Caco-2 (cell line): Measurements from ENCODE around the gene WDR86. TPM values are rescaled to one million over a fixed set of nuclear protein-coding genes. Genes with fewer than 3 reads are reported as not detected.

Experiments used
- BruUV-seq: library from RNA; stranded (reverse); fragments of 400-500 nt; replicated peaks from 2 replicates; lab custom pipeline; 2021; lab: Mats Ljungman, UMichigan
- CTCF ChIA-PET: fragments of 300-600 bp; sonication (Branson Sonifier 250); formaldehyde crosslinking; loops from one replicate; lab custom pipeline; 2022; ENCODE audit warnings: antibody characterized with exemption; lab: Charles Lee
- POLR2A ChIA-PET: fragments of 300-600 bp; sonication (Branson Sonifier 250); formaldehyde crosslinking; loops from one replicate; lab custom pipeline; 2022; ENCODE audit warnings: antibody characterized with exemption; lab: Charles Lee
- DNase-seq, 2 experiments: peaks; one replicate each; pipeline versions ENCODE4 v3.0.0 to v3.0.0-alpha.2; 2020 to 2022
- H3K27me3 ChIP-seq: replicated peaks from 2 replicates; pipeline ENCODE4 v1.6.0; 2011; ENCODE audit warnings: low read length; ENCODE audit not compliant: control insufficient read depth, insufficient read depth
- H3K36me3 ChIP-seq: 2 replicates; pipeline ENCODE4 v1.5.1; 2011; ENCODE audit warnings: low read length; ENCODE audit not compliant: control insufficient read depth, insufficient read depth
- H3K4me1 ChIP-seq: fragments of 250-450 bp; sonication (Bioruptor Pico); 2 replicates; pipeline ENCODE4 v1.5.1; 2020; ENCODE audit warnings: mild to moderate bottlenecking
- H3K4me3 ChIP-seq: 2 replicates; pipeline ENCODE4 v1.5.1; 2011; ENCODE audit warnings: low read depth, mild to moderate bottlenecking, control low read depth, low read length
- H3K9me3 ChIP-seq: fragments of 250-450 bp; sonication (Bioruptor Pico); 2 replicates; pipeline ENCODE4 v1.5.1; 2020; ENCODE audit warnings: mild to moderate bottlenecking, moderate library complexity
- H3K27ac Mint-ChIP-seq: one replicate; pipeline ENCODE4 v1.8.0; 2022; ENCODE audit warnings: mixed read lengths; ENCODE audit not compliant: unreplicated experiment
- H3K27me3 Mint-ChIP-seq: one replicate; pipeline ENCODE4 v1.8.0; 2022; ENCODE audit warnings: mixed read lengths; ENCODE audit not compliant: insufficient read depth, unreplicated experiment
- H3K36me3 Mint-ChIP-seq: one replicate; pipeline ENCODE4 v1.8.0; 2022; ENCODE audit warnings: mild to moderate bottlenecking, mixed read lengths; ENCODE audit not compliant: insufficient read depth, unreplicated experiment
- H3K4me1 Mint-ChIP-seq: one replicate; pipeline ENCODE4 v1.8.0; 2022; ENCODE audit warnings: low read depth, mixed read lengths; ENCODE audit not compliant: unreplicated experiment
- H3K4me3 Mint-ChIP-seq: one replicate; pipeline ENCODE4 v1.8.0; 2022; ENCODE audit warnings: mild to moderate bottlenecking, moderate library complexity, mixed read lengths; ENCODE audit not compliant: unreplicated experiment
- H3K9me3 Mint-ChIP-seq: one replicate; pipeline ENCODE4 v1.8.0; 2022; ENCODE audit warnings: mixed read lengths; ENCODE audit not compliant: unreplicated experiment
- intact Hi-C: fragments of 100-400 bp; cut with micrococcal nuclease; formaldehyde crosslinking; loops from one replicate; pipeline ENCODE4 v1.10.0; 2022; ENCODE audit not compliant: unreplicated experiment
- total RNA-seq: library from RNA; stranded (reverse); gene quantifications from 2 replicates; pipeline ENCODE4 v1.2.3, GENCODE V29; 2022
- TF ChIP-seq, protein P1 (sequence below), 2 experiments: fragments of 200-600 bp in 1 of 2; IDR thresholded peaks; 1 replicate in 1 of 2; 2 replicates in 1 of 2; pipeline versions ENCODE4 v1.5.1 to v1.8.0; 2011 to 2022; ENCODE audit warnings: antibody characterized with exemption in 1 of 2, control low read depth in 1 of 2, inconsistent platforms in 1 of 2, low read depth in 1 of 2, low read length in 1 of 2, mild to moderate bottlenecking in 1 of 2, moderate library complexity in 1 of 2; ENCODE audit not compliant: insufficient read depth in 1 of 2, severe bottlenecking in 1 of 2, unreplicated experiment in 1 of 2

The WDR86 gene
- total RNA-seq, 1 experiment from 2014 or later: 0.52 TPM

DNA sequence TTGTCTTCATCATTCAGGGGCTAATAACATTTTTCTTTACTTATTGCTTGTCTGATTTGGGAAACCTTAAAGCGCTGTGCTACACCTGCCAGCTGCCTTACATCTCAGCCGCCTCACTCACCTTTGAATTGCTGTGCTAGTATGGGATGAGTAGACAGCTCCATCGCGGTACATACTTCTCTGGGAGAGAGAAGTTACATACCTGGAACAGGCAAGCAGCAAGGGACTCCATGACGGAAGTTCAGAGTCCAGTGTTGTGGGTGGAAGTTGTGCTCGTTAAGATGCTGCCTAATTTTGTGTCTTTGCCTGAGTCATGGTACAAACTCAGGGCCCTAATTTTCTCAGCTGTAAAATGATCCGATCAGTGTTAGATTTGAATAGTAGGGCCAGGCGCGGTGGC lies 66.3 kb downstream of the WDR86 start:
- peaks cover 13% of the 10 kb centered on the region for H3K4me1 Mint-ChIP-seq
- ChIA-PET CTCF (no interaction called here), POLR2A (no interaction called here)
- peaks cover 38% of the 10 kb centered on the region for H3K36me3 Mint-ChIP-seq
- peaks cover 26% of the 10 kb centered on the region for H3K4me1 ChIP-seq
- H3K4me3 ChIP-seq: no peak overlapping the region
- peaks cover 4% of the 10 kb centered on the region for H3K36me3 ChIP-seq
- intact Hi-C loops: no loop called here
- no peak overlapping the region for H3K27ac Mint-ChIP-seq
- TF ChIP-seq, protein P1, sequence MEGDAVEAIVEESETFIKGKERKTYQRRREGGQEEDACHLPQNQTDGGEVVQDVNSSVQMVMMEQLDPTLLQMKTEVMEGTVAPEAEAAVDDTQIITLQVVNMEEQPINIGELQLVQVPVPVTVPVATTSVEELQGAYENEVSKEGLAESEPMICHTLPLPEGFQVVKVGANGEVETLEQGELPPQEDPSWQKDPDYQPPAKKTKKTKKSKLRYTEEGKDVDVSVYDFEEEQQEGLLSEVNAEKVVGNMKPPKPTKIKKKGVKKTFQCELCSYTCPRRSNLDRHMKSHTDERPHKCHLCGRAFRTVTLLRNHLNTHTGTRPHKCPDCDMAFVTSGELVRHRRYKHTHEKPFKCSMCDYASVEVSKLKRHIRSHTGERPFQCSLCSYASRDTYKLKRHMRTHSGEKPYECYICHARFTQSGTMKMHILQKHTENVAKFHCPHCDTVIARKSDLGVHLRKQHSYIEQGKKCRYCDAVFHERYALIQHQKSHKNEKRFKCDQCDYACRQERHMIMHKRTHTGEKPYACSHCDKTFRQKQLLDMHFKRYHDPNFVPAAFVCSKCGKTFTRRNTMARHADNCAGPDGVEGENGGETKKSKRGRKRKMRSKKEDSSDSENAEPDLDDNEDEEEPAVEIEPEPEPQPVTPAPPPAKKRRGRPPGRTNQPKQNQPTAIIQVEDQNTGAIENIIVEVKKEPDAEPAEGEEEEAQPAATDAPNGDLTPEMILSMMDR (IDR thresholded peaks at IDR 0.05; ENCODE audit: insufficient read depth in 1 of 2, low read depth in 1 of 2, low read length in 1 of 2, severe bottlenecking in 1 of 2, unreplicated experiment in 1 of 2): no peak
- no TSS peak for BruUV-seq
- no peaks in the 10 kb centered on the region for H3K9me3 ChIP-seq
- no peaks in the 10 kb centered on the region for H3K27me3 Mint-ChIP-seq
- no peak for DNase-seq
- no peaks in the 10 kb centered on the region for H3K9me3 Mint-ChIP-seq
- H3K4me3 Mint-ChIP-seq: peak overlapping the region; percentile 46
- no peaks in the 10 kb centered on the region for H3K27me3 ChIP-seq

DNA sequence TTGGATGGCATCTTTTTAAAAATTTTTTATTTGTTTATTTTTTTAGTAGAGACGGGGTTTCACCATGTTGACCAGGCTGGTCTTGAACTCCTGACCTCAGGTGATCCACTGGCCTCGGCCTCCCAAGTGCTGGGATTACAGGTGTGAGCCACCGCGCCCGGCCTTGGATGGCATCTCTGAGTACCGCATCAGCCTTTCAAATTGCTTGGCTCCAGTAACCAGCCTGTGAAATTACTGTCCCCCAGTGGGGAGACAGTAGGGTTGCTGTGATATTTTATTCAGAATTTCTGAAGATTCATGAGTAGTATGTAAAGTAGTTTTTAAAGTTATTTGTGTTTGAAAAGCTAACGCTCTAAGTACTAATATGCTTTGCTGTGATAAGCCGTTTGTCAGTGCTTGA lies 67.0 kb downstream of the WDR86 start:
- H3K27me3 ChIP-seq: no peaks in the 10 kb centered on the region
- BruUV-seq: no TSS peak
- no peak for DNase-seq
- peak overlapping the region; percentile 85 for H3K4me3 ChIP-seq
- H3K9me3 Mint-ChIP-seq: no peaks in the 10 kb centered on the region
- peaks cover 4% of the 10 kb centered on the region for H3K36me3 ChIP-seq
- TF ChIP-seq, protein P1 (IDR thresholded peaks at IDR 0.05; ENCODE audit: insufficient read depth in 1 of 2, low read depth in 1 of 2, low read length in 1 of 2, severe bottlenecking in 1 of 2, unreplicated experiment in 1 of 2): no peak
- H3K4me1 ChIP-seq: peaks cover 24% of the 10 kb centered on the region
- peak overlapping the region; percentile 46 for H3K4me3 Mint-ChIP-seq
- H3K9me3 ChIP-seq: no peaks in the 10 kb centered on the region
- no peak overlapping the region for H3K27ac Mint-ChIP-seq
- peaks cover 32% of the 10 kb centered on the region for H3K36me3 Mint-ChIP-seq
- intact Hi-C loops: no loop called here
- peaks cover 13% of the 10 kb centered on the region for H3K4me1 Mint-ChIP-seq
- H3K27me3 Mint-ChIP-seq: no peaks in the 10 kb centered on the region
- CTCF ChIA-PET: no interaction called here
- POLR2A ChIA-PET: no interaction called here

DNA sequence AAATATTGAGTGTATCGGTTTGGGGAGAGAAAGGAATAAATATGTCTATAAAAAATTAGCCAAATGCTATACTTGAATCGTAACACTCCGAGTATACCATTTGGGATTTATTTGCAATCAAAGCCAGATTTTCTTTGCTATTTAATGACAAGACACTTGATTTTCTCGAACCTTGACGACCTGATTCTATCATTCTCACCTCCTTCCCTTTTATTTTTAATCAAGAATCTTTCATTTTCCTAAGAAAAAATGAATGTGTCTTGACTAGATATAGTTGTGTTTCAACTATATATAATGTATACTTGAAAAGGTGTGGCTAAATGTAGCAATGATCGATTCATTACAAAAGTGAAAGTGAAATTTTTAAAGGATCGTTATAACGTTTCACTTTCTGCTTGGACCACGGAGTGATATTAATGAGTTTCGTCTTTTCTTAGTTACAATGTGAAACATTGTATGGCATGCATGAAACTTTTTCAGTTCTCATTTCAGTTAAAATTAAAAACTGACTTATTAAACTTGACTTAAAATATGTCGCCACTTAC lies 67.7 kb downstream of the WDR86 start:
- TF ChIP-seq, protein P1 (IDR thresholded peaks at IDR 0.05; ENCODE audit: insufficient read depth in 1 of 2, low read depth in 1 of 2, low read length in 1 of 2, severe bottlenecking in 1 of 2, unreplicated experiment in 1 of 2): no peak
- Mint-ChIP-seq H3K27me3 (no peaks in the 10 kb centered on the region), H3K9me3 (no peaks in the 10 kb centered on the region), H3K36me3 (peaks cover 27% of the 10 kb centered on the region), H3K4me1 (peaks cover 13% of the 10 kb centered on the region), H3K27ac (peak overlapping the region; percentile 59), H3K4me3 (peak overlapping the region; percentile 75)
- Histone ChIP-seq H3K4me3 (peak overlapping the region; percentile 85), H3K4me1 (peaks cover 19% of the 10 kb centered on the region), H3K27me3 (no peaks in the 10 kb centered on the region), H3K36me3 (peaks cover 4% of the 10 kb centered on the region), H3K9me3 (no peaks in the 10 kb centered on the region)
- intact Hi-C loops: no loop called here
- CTCF ChIA-PET: interaction anchor here (1.4 to 3.3 kb wide), 3 partner anchors 8 to 31 kb away, joined by 5 to 12 read pairs (median 8); no protein-coding TSS in a partner anchor
- BruUV-seq: TSS peak; percentile 76
- POLR2A ChIA-PET: interaction anchor here (1.3 kb wide), 1 partner anchor 115 kb away, joined by 6 read pairs; the partner anchor contains the start of gene ABCF2
- DNase-seq: no peak
